GM19351 (cell line): Measurements from ENCODE around the gene KRTAP6-2.

Experiments
- ATAC-seq: cut with Tn5 transposase; IDR thresholded peaks from one replicate; pipeline ENCODE4 v1.9.1; 2021; ENCODE audit warnings: mild to moderate bottlenecking, moderate library complexity; ENCODE audit not compliant: unreplicated experiment

KRTAP6-2 gene, protein sequence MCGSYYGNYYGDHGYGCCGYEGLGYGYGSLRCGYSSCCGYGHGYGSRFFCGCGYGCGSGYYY

DNA sequence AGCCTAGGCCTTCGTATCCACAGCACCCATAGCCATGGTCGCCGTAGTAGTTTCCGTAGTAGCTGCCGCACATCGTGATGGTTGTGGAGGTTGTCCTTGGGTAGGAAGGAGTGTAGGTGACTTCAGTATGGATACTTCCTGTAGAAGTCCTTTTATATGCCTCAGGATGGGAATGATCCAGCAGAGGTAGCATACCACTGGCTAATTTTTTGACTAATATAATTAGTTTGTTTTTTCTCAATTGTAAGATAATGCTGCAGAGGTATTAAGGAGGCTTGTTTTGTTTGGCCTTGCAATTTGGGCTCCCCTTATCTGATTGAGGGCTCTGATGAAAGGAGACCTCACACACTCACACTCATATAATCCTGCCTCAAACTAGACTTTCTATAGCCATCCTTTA is at the start of gene KRTAP6-2:
KRTAP6-2 (minus strand) TSS at position 101 of the 400 bp plus-strand sequence; CDS start at position 73, 28 bp downstream.
- ATAC-seq, result no peak

DNA sequence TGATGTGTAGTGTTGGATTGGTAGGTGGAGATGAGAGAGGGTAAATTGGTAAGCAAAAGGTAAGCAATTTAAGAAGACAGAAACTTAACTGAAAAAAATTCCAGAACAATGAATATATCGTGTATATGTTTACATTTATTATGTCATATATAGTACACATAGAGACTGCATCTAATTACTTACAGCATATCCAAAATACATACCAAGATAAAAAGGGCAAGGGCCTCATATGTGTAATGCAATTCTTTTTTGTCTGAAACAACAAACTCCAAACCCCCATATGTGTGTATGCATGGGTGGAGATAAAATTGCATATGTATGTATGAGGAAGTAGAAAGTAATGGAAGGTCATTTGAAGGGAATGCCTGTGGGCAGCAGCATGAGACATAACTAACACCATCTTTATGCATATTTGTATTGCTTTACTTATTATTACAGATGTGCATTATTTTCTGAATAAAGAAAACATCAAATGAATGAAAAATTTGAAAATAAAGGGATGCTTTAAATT is 48.3 kb upstream of the KRTAP6-2 start:
- no peak for ATAC-seq

DNA sequence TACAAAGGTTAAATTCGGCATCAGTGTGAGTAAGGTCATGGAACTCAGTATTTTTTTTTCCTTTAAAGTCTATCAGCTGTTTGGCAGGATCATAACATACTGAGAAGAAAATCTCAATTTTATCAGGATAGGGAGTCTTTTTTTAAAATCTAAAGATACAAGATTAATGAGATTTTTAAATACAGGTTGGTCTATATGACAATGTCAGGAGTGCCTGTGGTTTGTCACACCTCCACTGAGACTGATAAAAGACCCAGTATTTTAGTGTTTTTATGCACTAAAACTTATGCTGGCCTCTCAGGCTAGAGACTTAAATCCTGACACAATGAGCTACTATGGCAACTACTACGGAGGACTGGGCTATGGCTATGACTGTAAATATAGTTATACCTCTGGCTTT is 43.9 kb upstream of the KRTAP6-2 start, which contains the start of gene KRTAP20-3:
KRTAP20-3 (plus strand) TSS at position 301 of the 400 bp plus-strand sequence.
- no peak for ATAC-seq

DNA sequence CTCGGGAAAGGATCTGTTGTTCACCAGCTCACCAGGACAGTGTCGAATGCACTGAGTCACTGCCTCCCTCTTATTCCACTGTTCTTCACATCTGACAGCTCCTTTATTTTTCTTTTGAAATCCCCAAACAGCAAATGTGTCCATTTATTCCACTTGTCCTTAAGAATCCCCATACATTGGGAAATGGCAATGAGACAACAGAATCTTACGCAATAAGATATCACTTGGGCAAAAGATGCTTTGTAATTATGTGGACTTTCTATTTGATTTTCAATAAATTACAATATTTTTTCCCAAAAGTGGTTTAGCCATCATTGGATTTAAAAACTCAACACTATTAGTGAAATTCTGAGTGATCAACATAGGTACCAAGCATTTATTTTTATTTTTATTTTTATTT is 40.0 kb upstream of the KRTAP6-2 start:
- ATAC-seq, result no peak

DNA sequence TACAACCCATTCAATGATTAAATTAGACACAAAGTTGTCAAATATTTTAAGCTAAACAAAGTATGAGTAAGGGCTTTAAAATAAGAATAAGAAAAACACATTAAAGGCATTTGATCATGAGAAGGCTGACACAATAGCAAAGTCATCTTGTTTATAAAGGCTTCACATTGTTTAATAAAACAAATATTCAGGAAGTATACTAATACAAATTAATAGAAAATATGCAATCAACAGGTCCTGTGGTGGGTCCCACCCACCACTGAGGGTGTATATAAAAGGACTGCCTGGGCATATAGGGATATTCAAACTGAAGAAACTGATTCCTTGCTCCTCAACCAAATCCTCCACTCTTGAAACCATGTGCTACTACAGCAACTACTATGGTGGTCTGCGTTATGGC is 36.2 kb upstream of the KRTAP6-2 start, which contains the start of gene KRTAP20-2:
KRTAP20-2 (plus strand) TSS at position 301 of the 400 bp plus-strand sequence; CDS start at position 359, 58 bp downstream.
- no peak for ATAC-seq

DNA sequence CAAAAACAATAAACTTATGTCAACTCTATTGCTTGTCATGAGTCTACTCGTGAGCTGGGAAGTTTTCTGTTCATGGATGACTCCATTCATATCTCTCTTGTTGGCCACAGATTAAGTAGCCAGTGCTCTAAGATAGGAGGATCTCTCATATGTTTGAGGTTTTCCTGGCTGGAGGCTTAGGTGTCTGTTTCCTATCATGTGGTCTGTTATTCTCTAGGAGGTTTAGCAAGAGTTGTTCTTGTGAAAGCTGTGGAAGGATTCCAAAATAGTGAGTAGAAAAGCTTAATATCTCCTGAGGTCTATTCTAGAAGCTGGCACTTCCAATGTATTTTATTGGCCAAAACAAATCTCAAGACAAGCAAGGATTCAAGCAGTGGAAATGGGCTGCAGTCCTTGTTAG is 30.5 kb upstream of the KRTAP6-2 start:
- no peak for ATAC-seq

DNA sequence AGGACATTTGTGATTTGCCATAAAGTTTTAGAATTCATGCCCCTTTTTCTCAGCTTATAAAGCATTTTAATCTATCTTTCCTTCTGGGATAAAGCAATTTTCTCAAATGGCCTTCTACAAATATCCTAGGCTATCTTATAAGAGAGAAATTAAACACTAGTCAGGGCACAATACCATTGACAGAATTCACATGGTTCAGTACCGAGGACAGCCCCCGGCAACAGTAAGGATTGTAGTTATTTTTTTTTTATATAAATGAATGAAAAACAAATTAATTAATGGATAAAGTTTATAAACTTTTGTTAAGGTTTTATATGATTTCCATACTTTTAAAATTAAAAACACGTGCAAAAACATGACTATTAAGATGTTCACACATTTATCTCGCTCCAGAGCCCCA is 29.4 kb upstream of the KRTAP6-2 start:
- ATAC-seq, result no peak

DNA sequence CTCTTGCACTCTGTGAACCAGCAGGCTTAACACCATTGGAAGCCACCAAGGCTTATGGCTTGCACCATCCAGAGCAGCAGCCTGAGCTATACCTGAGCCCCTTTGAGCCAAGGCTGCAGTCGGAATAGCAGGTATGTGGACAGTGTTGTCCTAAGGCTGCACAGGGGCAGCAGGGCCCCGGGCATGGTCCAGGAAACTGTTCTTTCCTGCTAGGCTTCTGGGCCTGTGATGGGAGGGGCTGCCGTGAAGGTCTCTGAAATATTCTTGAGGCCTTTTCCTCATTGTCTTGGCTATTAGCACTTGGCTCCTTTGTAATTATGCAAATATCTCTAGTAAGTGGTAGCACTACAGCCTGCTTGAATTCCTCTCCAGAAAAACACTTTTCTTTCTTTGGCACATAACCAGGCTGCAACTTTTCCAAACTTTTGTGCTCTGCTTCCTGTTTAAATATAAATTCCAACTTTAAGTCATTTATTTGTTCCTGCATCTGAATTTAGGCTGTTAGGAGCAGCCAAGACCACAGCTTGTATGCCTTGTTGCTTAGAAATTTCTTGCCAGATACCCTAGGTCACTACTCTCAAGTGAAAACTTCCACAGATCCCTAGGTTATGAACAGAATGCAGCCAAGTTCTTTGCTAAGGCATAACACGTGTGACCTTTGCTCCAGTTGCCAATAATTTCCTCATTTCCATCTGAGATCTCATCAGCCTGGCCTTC is 26.9 kb upstream of the KRTAP6-2 start:
- no peak for ATAC-seq

DNA sequence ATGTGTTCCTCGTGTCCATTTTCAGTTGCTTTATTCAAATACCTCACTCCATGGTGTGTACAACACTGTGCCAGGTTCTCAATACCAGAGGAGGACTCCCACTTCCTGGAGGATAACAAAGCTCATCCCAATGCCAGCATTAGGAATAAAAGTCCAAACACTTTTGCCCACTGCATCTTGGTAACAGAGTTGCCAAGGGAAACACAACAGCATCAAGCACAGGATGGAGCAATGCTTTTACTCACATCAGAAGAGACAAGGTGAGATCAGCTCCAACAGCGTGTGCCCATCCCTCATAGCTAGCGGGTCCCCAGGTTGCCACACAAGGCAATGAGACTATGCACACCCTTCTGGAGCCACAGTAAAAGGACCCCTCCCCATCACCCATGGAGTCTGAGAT is 24.7 kb upstream of the KRTAP6-2 start:
- no peak for ATAC-seq

DNA sequence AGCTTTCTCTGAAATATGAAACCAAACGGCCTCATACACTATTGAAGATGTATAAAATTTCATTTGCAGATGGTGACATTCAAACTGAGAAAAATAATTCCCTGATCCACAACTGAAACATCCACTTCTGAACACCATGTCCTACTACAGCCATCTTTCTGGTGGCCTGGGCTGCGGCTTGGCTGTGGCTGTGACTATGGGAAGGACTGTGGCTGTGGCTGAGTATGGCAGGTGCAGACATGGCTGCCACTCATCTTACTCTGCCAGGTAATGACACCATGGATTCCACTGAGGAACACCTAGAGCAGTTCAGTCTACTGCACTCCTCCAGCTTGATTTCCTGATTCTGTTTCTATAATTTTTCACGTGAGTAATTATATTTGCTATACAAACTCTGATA is 21.8 kb upstream of the KRTAP6-2 start, which contains the start of gene KRTAP20-4:
KRTAP20-4 (plus strand) TSS at position 106 of the 400 bp plus-strand sequence.
- no peak for ATAC-seq

DNA sequence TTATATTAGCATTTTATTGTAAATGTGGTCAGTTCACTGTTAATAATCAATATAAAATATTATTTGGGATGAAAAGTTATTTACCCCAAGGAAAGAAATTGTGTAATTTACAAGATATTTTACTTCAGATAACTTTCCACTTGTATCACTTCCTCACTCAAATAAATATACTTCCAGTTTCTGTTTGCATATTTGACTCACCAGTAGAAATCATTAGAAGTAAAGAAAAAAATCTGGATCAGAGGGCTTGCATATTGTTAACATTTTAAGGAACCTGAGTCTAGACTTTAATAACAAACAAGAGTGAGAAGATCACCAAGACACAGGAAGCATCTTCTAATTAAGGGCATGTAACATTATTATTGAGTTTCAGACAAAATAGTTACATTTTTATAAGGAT is 21.4 kb upstream of the KRTAP6-2 start:
- no peak for ATAC-seq

DNA sequence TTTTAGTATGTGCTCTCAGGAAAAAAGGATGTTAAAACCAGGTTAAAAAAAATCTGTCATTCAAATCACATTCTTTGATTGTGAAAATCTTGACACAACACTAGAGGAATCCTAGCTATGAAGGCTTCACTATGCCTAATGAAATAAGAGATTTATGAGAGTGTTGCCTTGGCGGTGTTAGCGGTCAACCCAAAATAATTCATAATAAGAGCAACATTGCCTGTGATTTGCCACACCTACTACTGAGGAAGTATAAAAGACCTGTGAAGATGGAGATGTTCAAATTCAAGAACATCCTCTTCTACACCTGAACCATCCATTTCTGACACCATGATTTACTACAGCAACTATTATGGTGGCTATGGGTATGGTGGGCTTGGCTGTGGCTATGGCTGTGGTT is 17.4 kb upstream of the KRTAP6-2 start, which contains the start of gene KRTAP20-1:
KRTAP20-1 (plus strand) TSS at position 301 of the 400 bp plus-strand sequence; CDS start at position 331, 30 bp downstream.
- no peak for ATAC-seq

DNA sequence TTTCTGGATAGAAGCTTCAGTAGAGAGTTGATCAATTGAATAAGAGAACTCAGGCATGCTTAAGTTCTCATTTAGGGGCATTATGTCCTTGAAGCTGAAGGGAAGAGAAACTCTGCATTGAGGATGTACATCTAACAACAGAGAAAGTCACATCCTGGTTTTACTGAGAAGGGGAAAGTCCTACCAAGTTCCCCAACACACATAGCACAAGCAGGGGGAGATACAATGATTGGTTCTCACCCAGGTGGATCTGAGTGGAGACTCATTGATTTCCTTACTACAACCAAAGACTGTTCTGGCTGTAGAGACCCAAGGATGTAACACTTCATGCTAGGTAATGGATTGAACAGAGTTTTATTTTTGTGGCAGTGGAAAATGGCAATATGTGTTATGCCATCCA is 16.5 kb upstream of the KRTAP6-2 start:
- no peak for ATAC-seq

DNA sequence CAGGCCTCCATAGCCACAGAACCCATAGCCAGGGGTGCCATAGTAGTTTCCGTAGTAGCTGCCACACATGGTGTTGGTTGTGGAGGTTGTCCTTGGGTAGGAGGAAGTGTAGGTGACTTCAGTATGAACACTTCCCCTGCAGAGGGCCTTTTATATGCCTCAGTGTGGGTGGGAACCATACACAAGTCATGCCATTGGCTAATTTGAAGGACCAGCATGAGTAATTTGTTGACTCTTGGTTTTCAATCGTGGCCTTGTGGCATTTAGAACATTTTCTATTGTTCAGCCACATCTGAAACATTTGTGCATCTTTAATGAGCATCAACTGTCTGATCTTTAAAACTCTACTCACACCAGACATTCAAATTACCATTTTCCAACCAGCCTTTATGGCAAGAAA is 15.1 kb upstream of the KRTAP6-2 start, which contains the start of gene KRTAP6-1:
KRTAP6-1 (minus strand) TSS at position 95 of the 400 bp plus-strand sequence; CDS start at position 69, 26 bp downstream.
- ATAC-seq, result no peak

DNA sequence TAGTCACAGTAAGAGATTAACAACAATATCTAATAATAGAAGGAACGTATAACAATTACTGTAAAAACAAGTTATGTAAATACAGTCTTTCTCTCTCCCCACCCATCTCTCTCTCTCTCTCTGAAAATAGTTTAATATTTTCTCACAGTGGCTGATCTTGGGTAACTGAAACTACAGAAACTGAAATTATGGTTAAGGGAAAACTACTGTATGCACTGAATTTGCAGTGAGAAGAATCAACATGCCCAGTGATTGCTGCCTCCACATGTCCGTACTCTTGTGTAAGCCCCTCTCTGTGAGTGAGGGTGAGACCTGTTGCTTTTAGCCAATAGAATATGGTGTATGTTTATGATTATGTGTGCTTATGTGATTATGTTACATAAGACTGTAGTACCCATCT is 13.4 kb upstream of the KRTAP6-2 start:
- ATAC-seq, result no peak

DNA sequence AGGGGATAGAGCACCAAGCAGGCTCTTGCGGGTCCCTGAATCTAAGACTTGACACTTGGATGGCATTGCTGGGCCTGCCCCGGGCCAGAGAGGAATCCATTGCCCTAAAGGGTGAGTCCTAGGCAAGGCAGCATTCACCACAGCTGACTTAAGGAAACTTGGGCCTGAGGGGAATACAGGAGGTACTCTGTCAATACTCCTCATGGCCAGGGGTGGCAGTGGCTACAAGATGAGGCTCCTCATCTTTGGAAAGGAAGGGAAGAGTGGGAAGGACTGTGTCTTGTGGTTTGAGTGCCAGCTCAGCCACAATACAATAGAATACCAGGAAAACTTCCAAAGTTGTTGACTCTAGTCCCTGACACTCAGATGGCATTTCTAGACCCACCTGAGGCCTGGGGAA is 7.3 kb upstream of the KRTAP6-2 start:
- no peak for ATAC-seq

DNA sequence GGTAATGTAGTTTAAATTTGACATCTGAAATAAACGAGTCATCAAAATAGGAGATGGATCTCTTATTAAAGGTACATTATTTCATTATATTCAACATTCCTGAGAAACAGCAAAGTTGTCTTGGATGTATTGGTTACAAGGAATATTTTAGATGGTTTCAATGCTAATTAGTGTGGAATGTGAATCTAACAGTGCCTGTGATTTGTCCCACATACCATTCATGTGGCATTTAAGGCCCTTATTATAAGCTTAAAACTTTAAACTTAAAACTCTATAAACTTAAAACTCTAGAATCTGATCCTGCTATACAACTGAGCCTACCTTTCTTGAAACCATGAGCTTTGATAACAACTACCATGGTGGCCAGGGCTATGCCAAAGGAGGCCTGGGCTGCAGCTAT is 2.1 kb upstream of the KRTAP6-2 start, which contains the start of gene KRTAP22-1:
KRTAP22-1 (plus strand) TSS at position 301 of the 400 bp plus-strand sequence.
- no peak for ATAC-seq

DNA sequence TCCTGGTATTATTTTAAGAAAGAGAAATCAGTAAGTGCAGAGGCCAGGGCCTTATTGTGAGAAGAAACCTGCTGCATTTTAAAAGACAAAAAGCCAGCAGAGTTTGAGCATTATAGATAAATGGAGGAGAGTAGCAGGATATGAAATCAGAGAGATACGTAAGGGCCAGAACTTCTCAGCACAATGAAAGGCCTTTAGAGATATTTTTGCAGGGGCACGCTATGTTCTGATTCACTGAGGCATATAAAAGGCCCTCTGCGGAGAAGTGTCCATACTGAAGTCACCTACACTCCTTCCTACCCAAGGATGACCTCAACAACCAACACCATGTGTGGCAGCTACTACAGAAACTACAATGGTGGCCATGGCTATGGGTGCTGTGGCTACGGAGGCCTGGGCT is 6.6 kb downstream of the KRTAP6-2 start, which contains the start of gene KRTAP6-3:
KRTAP6-3 (plus strand) TSS at position 301 of the 400 bp plus-strand sequence; CDS start at position 307, 6 bp downstream.
- ATAC-seq, result no peak

DNA sequence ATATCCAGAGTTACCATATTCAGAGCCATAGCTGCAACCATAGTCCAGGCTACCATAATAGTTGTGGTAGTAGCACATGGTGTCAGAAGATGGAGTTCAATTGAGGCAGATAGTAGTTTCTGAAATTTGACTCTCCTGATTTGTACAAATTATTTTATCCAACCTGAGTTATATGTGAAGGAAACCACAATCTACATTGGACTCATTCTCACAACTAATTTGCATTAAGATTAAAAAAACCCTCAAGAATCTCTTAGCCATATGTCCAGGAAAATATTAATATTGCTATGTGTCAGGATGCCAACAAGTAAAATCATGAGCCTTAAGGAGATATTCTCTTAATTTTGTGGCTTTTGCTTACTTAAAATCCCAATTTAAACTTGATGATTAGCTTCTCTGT is 8.4 kb downstream of the KRTAP6-2 start, which contains the start of gene KRTAP22-2:
KRTAP22-2 (minus strand) TSS at position 101 of the 400 bp plus-strand sequence.
- ATAC-seq, result no peak

DNA sequence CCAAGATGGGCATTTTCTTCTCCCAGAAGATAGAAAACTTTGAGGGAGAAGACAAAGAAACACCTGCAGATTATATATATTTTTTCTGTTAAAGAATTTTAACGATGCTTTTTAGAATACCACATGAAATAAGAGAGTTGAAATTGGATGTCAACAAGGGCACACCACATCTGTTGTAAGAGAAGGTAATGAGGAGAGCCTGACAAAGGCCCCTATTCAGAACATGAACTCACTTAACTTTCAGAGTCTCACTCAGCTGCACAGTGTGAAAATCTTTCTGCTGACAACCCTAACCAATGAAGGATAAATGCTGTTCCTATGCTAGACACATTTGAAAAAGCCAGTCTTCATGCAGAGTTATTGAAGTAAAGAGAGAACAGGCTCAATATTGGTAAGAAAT is 15.8 kb downstream of the KRTAP6-2 start:
- no peak for ATAC-seq

DNA sequence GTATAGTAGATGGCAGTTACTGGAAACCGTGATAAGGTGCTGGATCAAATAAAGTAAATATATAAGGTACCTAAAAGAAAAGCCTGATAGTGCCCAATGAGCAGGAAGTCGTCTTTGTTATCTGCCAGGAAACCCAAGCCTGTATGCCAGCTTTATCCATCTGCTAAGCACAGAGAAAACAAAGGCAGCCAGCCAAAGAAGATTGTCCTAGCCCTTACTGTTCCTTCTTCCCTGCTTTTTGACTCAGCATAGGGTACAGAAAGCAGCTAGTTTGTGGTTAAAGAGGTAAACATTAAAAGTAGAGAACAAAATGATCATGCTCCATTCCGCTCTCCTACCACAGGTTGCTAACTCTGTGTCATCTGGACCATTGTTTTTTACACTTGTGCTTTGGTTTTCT is 18.6 kb downstream of the KRTAP6-2 start:
- no peak for ATAC-seq

DNA sequence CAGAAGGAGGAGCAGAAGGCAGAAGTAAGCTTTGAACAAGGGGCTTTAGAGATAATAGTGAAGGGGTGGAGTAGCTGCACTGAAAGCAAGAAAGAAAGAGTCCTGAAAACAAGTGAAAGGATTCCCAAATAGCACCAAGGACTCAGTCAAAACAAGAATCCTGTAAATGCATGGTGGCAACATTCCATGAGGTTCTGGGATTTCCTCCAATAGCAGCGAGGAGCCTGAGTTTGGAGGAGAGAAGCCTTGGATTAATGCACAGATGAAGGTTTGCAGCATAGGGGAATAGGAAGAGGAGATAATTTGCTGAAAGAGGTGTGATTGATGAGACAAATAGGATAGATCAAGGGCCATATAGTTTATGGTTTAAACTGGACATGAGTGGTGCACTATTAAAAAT is 19.4 kb downstream of the KRTAP6-2 start:
- ATAC-seq, result no peak
